Hematopoietic multipotent progenitor cell treated with erythropoietin and hydrocortisone succinate and interleukin-3 and kit ligand, for 6 days (in vitro differentiated cells): ENCODE results near the gene POU3F4.
A peak's percentile ranks its signal among the peaks of the same experiment; 100 is the strongest.

Experiments used
- DNase-seq: peaks from one replicate; pipeline ENCODE4 v3.0.0-alpha.2; 2015

Gene POU3F4

GRCh38 chrX:83508006-83508405 is at the start of gene POU3F4:
TSS of gene POU3F4 (plus strand) at chrX:83508290. CDS start at chrX:83508325, 35 bp downstream.
- no peak for DNase-seq

DNA sequence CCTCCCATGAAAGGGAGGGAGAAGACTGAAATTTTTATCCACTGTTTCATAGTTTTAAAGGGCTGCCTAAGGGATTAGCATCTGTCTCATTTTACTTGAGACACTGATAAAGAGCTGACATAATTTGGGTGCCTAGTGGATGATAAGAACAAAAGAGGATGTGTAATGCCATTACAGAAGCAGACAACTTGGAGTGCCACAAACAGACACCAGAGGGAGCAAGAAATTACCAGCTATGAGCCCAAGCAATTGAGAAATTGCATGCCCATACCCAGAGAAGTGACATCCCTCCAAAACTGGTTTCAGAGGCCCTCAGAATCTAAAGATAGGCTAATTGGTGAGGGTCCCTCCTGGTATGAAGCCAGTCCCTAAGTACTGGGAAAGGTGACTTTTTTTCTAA is 38.5 kb upstream of the POU3F4 start:
- DNase-seq, result peak; percentile 33

GRCh38 chrX:83495898-83496297 is 12.2 kb upstream of the POU3F4 start:
- no peak for DNase-seq

DNA sequence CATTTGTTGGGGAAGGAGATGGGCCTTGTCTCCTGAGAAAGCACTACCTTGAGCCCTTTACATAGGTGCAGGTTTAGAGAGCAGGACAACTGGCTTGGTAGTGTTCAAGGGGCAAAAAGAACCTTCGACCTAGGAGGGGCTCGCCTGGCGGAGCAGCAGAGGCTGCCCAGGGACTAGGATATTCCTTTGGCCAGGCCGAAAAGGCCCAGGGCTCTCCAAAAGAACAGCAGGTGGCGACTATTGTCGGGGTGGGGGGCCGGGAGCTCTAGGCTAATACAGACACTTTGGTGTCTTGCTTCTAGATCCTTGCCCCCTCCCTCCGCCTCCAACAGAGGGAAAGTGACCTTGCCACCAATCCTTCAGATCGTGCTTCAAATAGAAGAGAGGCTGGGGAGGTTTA is 7.1 kb upstream of the POU3F4 start:
- no peak for DNase-seq

DNA sequence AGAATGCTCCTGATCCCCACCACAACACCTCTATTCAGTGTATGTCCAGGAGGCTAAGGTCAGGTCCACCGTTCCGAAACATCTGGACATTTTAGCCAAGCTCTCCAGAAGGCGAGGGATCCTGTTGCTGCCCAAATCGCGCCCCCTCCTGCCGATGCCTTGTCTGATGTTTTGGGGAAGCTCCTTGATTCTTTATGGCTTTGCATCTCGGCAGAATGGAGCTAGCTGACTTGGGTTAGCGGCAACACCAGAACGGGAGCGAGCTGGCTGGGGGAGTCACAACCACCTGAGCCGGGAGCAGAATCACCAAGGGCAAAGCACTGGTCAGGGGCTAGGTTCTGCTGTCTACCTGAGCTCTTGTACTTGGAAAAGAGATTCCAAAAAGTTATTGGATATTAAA is 6.6 kb upstream of the POU3F4 start:
- no peak for DNase-seq

DNA sequence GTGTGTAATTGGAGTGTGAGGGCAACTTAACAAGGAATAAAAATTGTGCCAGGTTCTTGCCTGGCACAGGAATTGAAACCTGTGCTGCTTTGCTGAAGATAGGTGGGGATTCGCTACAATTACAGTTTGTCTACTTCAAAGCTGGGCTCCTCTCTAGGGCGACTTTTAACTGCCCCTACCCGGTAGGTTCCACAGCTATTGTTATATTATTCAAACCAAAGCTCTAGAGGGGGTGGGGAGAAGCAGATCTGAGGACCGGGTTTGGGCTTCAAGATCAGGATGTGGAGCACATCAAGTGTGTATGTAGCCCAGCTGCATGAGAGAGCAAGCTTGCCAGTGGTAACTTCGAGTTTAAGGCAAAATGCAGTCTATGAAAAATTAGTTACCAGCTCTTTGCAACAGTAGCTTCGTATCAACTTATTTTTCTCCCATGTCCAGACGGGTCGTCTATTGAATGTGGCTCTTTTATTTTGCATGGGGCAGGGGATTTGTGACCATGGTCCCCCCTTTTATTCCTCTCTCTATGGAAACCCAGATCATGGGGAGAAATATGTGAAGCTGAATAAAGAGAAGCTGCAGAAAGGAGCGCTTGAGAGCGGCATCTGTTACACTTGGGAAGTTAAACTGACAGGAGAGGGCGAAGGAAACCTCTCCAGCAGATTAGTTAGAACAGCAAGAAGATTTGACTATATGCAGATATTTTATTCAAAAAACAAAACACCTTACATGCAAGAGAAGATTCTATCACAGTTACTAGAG is 3.2 kb upstream of the POU3F4 start:
- no peak for DNase-seq

GRCh38 chrX:83508526-83509253 is 600 bp downstream of the POU3F4 start:
- no peak for DNase-seq

- DNase-seq, result no peak
These were observed 1.2 kb downstream of the POU3F4 start for GRCh38 chrX:83509254-83509801.

DNA sequence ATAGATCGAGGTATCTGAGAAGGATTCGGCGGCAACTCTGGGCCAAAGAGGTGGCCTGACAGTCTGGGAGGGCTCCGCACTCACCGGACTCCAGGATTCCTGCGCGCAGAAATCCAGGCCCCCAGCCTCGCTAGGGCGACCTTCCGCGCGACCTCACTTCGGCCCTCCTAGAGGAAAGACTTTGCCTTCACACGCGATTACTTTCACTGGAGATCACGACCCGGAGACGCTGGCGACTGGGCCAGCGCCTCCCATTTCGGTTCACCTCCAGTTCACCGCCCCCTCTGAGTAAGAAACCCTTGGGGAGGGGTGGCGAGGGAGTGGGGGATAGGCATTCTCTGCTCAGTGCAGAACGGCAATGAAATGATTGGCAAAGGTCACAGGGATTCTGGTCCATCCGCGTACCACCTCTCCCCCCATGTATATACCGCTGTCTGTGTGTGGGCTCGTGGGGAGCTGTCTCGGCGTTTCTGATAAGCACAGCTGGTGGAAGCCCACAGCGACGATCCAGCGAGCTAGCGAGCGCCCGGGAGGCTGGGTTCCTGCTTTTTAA is 2.5 kb downstream of the POU3F4 start:
- DNase-seq, result no peak

- no peak for DNase-seq
These were observed 3.1 kb downstream of the POU3F4 start for GRCh38 chrX:83511208-83511607.

DNA sequence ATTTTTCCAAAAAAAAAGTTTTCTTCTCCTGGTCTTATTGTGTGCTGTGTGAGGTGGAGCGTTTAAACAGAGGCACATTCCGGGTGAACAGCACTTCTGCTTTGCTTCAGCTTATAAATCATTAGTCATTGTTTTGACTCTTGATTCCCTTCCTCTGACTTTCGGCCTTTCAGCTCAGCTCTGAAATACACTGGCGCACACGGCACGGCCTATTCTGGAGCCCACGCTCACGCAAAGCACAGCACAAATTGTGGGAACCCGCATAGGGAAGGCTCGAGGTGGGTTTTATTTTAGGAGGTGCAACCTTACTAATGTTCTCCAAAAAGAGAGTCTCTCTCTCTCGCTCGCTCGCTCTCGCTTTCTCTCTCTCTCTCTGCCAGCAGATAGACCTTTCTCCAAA is 4.0 kb downstream of the POU3F4 start:
- DNase-seq, result no peak

- no peak for DNase-seq
These were observed 8.5 kb downstream of the POU3F4 start for GRCh38 chrX:83516597-83516996.

GRCh38 chrX:83521905-83522304 is 13.8 kb downstream of the POU3F4 start:
- DNase-seq, result no peak

GRCh38 chrX:83529950-83530349 is 21.9 kb downstream of the POU3F4 start:
- no peak for DNase-seq

DNA sequence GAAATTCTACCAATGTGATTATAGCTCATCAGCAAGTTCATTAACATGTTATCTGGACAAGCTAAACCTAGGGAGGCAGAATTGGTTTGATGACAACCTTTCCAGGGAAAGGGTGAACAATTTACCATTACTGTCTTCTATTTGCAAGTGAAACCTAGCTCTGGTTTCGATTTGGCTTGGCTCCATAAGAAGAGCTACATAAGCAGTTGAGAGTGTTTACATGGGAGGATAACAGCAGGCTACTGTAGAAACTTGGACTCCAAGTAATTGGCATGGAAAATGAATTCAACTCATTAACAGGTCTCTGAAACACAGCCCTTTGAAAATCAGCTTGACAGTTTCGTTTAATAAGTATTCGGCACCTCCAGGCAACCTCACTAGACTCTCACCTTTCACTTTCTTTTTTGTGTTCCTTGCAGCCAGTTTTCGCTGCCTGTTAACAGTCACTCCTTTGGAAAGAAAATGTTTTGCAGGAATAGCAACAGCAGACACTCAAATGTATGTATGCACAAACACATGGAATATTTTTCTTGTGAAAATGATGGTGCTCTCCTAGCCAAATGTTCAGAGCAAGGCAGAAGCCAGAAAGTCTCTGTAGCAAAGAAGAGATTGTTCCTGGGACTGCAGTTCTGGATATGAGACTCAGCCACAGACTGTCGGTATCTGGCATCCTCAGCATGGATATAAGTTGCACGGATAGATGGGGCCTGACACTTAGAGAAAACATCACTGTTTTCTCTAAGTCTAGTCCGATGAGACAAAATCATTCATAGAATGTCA is 27.5 kb downstream of the POU3F4 start:
- no peak for DNase-seq
